ENCODE data around the gene SLC12A4.

DNA sequence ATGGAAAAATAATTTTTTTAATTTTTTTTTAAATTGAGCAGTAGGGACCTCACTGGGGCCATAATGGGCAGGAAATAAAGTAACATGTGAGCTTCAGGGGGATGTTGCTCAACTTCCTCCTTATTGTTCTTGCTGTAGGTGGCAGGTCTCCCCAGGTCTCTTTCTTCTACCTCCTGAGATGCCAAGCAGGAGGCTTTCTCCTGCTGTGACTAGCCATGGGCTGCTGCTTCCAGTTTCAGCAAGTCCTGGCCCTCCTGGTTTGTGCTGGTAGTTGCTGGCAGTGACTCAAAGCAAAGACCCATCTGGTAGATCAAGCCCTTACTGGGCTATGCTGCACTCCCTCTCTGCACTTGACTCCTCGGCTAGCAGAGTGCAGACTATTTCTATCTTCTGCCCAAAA, 45.0 kb upstream of the SLC12A4 start:
- TF ChIP-seq, protein P1, sequence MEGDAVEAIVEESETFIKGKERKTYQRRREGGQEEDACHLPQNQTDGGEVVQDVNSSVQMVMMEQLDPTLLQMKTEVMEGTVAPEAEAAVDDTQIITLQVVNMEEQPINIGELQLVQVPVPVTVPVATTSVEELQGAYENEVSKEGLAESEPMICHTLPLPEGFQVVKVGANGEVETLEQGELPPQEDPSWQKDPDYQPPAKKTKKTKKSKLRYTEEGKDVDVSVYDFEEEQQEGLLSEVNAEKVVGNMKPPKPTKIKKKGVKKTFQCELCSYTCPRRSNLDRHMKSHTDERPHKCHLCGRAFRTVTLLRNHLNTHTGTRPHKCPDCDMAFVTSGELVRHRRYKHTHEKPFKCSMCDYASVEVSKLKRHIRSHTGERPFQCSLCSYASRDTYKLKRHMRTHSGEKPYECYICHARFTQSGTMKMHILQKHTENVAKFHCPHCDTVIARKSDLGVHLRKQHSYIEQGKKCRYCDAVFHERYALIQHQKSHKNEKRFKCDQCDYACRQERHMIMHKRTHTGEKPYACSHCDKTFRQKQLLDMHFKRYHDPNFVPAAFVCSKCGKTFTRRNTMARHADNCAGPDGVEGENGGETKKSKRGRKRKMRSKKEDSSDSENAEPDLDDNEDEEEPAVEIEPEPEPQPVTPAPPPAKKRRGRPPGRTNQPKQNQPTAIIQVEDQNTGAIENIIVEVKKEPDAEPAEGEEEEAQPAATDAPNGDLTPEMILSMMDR (IDR thresholded peaks at IDR 0.05) = no peak
- TF ChIP-seq EZH2 (IDR thresholded peaks at IDR 0.05) = no peak

Measured in neural progenitor cell (in vitro differentiated cells).